H1 (cell line): ENCODE data around the gene BLTP2. TPM values are rescaled to one million over a fixed set of nuclear protein-coding genes. Genes with fewer than 3 reads are reported as not detected.

Experiments
- CBX5 ChIP-seq: fragments of 300-800, 300-1000 bp; sonication (generic); IDR thresholded peaks from 2 replicates; pipeline ENCODE4 v1.7.1; 2016; ENCODE audit warnings: antibody characterized with exemption, low read length, low read depth
- CBX8 ChIP-seq: fragments of 300-800, 300-1000 bp; sonication (generic); IDR thresholded peaks from 2 replicates; pipeline ENCODE4 v1.7.1; 2016; ENCODE audit warnings: low read depth, low read length, borderline replicate concordance
- CEBPB ChIP-seq: IDR thresholded peaks from 2 replicates; pipeline ENCODE4 v1.6.1; 2012; ENCODE audit warnings: low read depth, low read length
- CHD1 ChIP-seq: IDR thresholded peaks from 2 replicates; pipeline ENCODE4 v1.6.1; 2012; ENCODE audit warnings: low read depth, low read length, improper control_type of control experiment
- CREB1 ChIP-seq: IDR thresholded peaks from 2 replicates; pipeline ENCODE4 v1.6.1; 2012; ENCODE audit warnings: inconsistent platforms
- EGR1 ChIP-seq: IDR thresholded peaks from 2 replicates; pipeline ENCODE4 v1.6.1; 2011; ENCODE audit warnings: low read depth, low read length, borderline replicate concordance
- EP300 ChIP-seq, 2 experiments: IDR thresholded peaks; 1 replicate in 1 of 2; 2 replicates in 1 of 2; pipeline ENCODE4 v1.6.1; 2011 to 2012; ENCODE audit warnings: low read depth in 2 of 2, low read length in 2 of 2, mild to moderate bottlenecking in 2 of 2, borderline replicate concordance in 1 of 2, inconsistent platforms in 1 of 2, moderate library complexity in 1 of 2
- EZH2 ChIP-seq: fragments of 200-600 bp; sonication (generic); IDR thresholded peaks from 2 replicates; pipeline ENCODE4 v1.7.1; 2012; ENCODE audit warnings: low read depth, mild to moderate bottlenecking, moderate library complexity, low read length, inconsistent platforms; ENCODE audit not compliant: severe bottlenecking
- GABPA ChIP-seq: IDR thresholded peaks from 2 replicates; pipeline ENCODE4 v1.6.1; 2011; ENCODE audit warnings: mild to moderate bottlenecking, low read length, moderate library complexity, borderline replicate concordance; ENCODE audit not compliant: insufficient read depth
- JUN ChIP-seq: IDR thresholded peaks from 2 replicates; pipeline ENCODE4 v1.6.1; 2011; ENCODE audit warnings: low read depth, mild to moderate bottlenecking, improper control_type of control experiment, low read length
- JUND ChIP-seq: IDR thresholded peaks from 2 replicates; pipeline ENCODE4 v1.6.1; 2011; ENCODE audit warnings: mild to moderate bottlenecking, improper control_type of control experiment, low read length
- KDM4A ChIP-seq: IDR thresholded peaks from one replicate; pipeline ENCODE4 v1.7.1; 2012; ENCODE audit warnings: low read depth, mild to moderate bottlenecking, moderate library complexity, low read length, inconsistent platforms; ENCODE audit not compliant: severe bottlenecking
- POU5F1 ChIP-seq: IDR thresholded peaks from 2 replicates; pipeline ENCODE4 v1.6.1; 2011; ENCODE audit warnings: low read depth, mild to moderate bottlenecking, low read length, moderate library complexity
- RNF2 ChIP-seq: fragments of 200-900, 300-1000 bp; sonication (generic); IDR thresholded peaks from 2 replicates; pipeline ENCODE4 v1.7.1; 2016; ENCODE audit warnings: borderline replicate concordance, low read depth, mild to moderate bottlenecking, antibody characterized with exemption, low read length; ENCODE audit not compliant: poor library complexity, severe bottlenecking; ENCODE audit errors: missing control alignments
- SAP30 ChIP-seq: fragments of 300-600 bp; sonication (generic); IDR thresholded peaks from 2 replicates; pipeline ENCODE4 v1.7.1; 2012; ENCODE audit warnings: low read length, moderate library complexity, mild to moderate bottlenecking, inconsistent platforms; ENCODE audit not compliant: insufficient read depth, insufficient replicate concordance
- SIX5 ChIP-seq: IDR thresholded peaks from 2 replicates; pipeline ENCODE4 v1.6.1; 2011; ENCODE audit warnings: mild to moderate bottlenecking, low read depth, low read length
- SRF ChIP-seq: IDR thresholded peaks from 2 replicates; pipeline ENCODE4 v1.6.1; 2011; ENCODE audit warnings: mild to moderate bottlenecking, low read depth, low read length, moderate library complexity
- TAF1 ChIP-seq: IDR thresholded peaks from 2 replicates; pipeline ENCODE4 v1.6.1; 2011; ENCODE audit warnings: mild to moderate bottlenecking, low read depth, low read length
- TAF7 ChIP-seq: optimal IDR thresholded peaks from 2 replicates; pipeline ENCODE3; 2011; ENCODE audit warnings: low read depth, mild to moderate bottlenecking, inconsistent platforms, low read length, moderate library complexity, borderline replicate concordance
- TBP ChIP-seq: IDR thresholded peaks from 2 replicates; pipeline ENCODE4 v1.6.1; 2011; ENCODE audit warnings: low read depth, low read length, improper control_type of control experiment
- TEAD4 ChIP-seq: IDR thresholded peaks from 2 replicates; pipeline ENCODE4 v1.6.1; 2012; ENCODE audit warnings: low read depth, low read length, inconsistent platforms, mixed read lengths
- ZNF274 ChIP-seq: IDR thresholded peaks from 2 replicates; pipeline ENCODE4 v1.7.0; 2012; ENCODE audit warnings: low read length, borderline replicate concordance; ENCODE audit errors: extremely low read depth
- polyA plus RNA-seq, 7 experiments: library from polyadenylated mRNA; depleted of rRNA in 3 of 7; stranded (reverse) in 5 of 7; unstranded in 2 of 7; fragments of >200 nt in 5 of 7; fragments of 200-250 nt in 2 of 7; gene quantifications; 1 replicate in 5 of 7; 2 replicates in 1 of 7; 4 replicates in 1 of 7; pipeline versions ENCODE4 v1.2.1 to v1.2.3, GENCODE V29; 2011 to 2013; ENCODE audit warnings: missing spikeins in 2 of 7, mixed read lengths in 2 of 7
- total RNA-seq: library from RNA; stranded (reverse); fragmentation: NEBNext Ultra II Directional; extraction: Animal tissue kit (Norgen Biotek cat#: 25700); gene quantifications from 2 replicates; pipeline ENCODE4 v1.2.1, GENCODE V29; 2021
- TF ChIP-seq, protein P1 (sequence below): IDR thresholded peaks from 2 replicates; pipeline ENCODE4 v1.6.1; 2012; ENCODE audit warnings: low read length, inconsistent platforms

Gene BLTP2
- total and polyA plus RNA-seq, 2 of the 8 experiments (the other 6 are each of a cell fraction or from before 2014, with no cell fraction given): 80.9 to 140 TPM

DNA sequence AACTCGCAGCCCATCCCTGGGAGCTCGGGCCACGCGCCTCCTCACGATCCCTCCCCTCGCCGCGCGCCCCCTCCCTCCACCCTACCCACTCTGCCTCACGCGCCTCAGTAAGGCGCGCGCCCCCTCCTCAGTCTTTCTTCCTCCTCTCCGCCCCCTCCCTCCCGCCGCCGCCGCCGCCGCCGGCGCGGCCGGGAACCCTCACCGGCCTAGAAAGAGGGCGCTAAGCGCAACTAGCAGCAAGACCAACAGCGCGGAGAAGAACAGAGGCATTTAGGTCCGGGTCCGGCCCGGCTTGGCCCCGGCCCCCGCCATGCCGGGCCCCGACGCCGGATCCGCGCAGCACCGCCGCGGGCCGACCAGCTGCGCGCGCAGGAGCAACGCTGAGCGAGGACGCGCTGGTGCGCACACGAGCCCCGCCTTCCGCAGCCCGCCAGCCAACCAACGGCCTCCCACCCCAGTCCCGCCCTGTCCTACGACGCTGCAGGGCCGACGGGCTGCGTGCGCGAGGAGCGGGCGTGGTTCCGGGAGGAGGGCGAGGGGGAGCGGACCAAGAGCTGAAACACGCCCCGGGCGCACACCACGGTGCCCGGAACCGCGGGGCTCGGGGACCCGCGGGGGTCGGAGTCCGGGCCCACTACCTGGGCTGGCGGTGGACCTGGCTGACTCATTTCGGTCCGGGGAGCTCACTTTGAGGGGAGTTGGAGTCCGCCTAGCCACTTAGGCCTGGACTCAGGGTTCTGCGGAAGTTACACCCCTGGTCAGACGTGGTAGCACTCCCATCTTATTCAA is at the start of gene BLTP2 (continued):
- TF ChIP-seq SIX5 (no peak), CREB1 (peak; percentile 81), CHD1 (no peak), EP300 (IDR thresholded peaks at IDR 0.05; ENCODE audit: borderline replicate concordance in 1 of 2, low read depth in 2 of 2, low read length in 2 of 2) (no peak), CBX5 (no peak), TEAD4 (peak; percentile 12; the same call in 1 of the 2 replicates), TAF7 (peak; percentile 11), POU5F1 (no peak), SAP30 (no peak), EGR1 (no peak), GABPA (no peak), JUN (no peak), EZH2 (no peak), KDM4A (peak; percentile 69), TAF1 (peak; percentile 70; the same call in 1 of the 2 replicates), TBP (peak; percentile 50; the same call in 1 of the 2 replicates), ZNF274 (no peak), CEBPB (no peak), CBX8 (no peak), JUND (no peak), SRF (no peak), RNF2 (no peak)
- TF ChIP-seq, protein P1, sequence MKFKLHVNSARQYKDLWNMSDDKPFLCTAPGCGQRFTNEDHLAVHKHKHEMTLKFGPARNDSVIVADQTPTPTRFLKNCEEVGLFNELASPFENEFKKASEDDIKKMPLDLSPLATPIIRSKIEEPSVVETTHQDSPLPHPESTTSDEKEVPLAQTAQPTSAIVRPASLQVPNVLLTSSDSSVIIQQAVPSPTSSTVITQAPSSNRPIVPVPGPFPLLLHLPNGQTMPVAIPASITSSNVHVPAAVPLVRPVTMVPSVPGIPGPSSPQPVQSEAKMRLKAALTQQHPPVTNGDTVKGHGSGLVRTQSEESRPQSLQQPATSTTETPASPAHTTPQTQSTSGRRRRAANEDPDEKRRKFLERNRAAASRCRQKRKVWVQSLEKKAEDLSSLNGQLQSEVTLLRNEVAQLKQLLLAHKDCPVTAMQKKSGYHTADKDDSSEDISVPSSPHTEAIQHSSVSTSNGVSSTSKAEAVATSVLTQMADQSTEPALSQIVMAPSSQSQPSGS: no peak
